NCI-H82 treated with DMSO at 0.1 percent for 48 hours (cell line): Measurements from ENCODE around the gene GAMT.
A peak's percentile ranks its signal among the peaks of the same experiment; 100 is the strongest.
"Not testable (repeated sequence)": the region's sequence is repeated elsewhere in the genome, so short reads cannot be mapped to it uniquely, and the experiment has no call there.

ENCODE experiments used
- DNase-seq: peaks from one replicate; lab custom pipeline; 2025; ENCODE audit not compliant: unreplicated experiment; lab: John Stamatoyannopoulos, UW

Gene GAMT

GRCh38 chr19:1401138-1401888 lies at the start of gene GAMT:
TSS of gene GAMT (minus strand) at chr19:1401542. CDS start at chr19:1401476, 66 bp downstream.
- DNase-seq, result no peak

GRCh38 chr19:1449467-1450442 lies 48.4 kb upstream of the GAMT start, which contains the start of gene APC2:
TSS of gene APC2 (plus strand) at chr19:1450121. CDS start at chr19:1453002, 2,881 bp downstream.
- peak; percentile 10 for DNase-seq

- DNase-seq, result no peak
These were observed 46.6 kb upstream of the GAMT start for GRCh38 chr19:1447944-1448343.

GRCh38 chr19:1447504-1447903 lies 46.2 kb upstream of the GAMT start:
- no peak for DNase-seq

GRCh38 chr19:1446713-1447481 lies 45.6 kb upstream of the GAMT start:
- no peak for DNase-seq

- no peak for DNase-seq
These were observed 44.8 kb upstream of the GAMT start for GRCh38 chr19:1445932-1446712.

GRCh38 chr19:1445185-1445931 lies 44.0 kb upstream of the GAMT start:
- DNase-seq, result no peak

GRCh38 chr19:1441677-1442438 lies 40.5 kb upstream of the GAMT start:
- no peak for DNase-seq

- no peak for DNase-seq
These were observed 39.7 kb upstream of the GAMT start for GRCh38 chr19:1441022-1441426.

GRCh38 chr19:1440418-1440801 lies 39.1 kb upstream of the GAMT start:
- no peak for DNase-seq

- not testable (repeated sequence) for DNase-seq
These were observed 38.4 kb upstream of the GAMT start for GRCh38 chr19:1439525-1440417.

- DNase-seq, result no peak
These were observed 37.6 kb upstream of the GAMT start for GRCh38 chr19:1438933-1439354.

- peak; percentile 52 for DNase-seq
These were observed 36.9 kb upstream of the GAMT start, which contains the start of gene RPS15 for GRCh38 chr19:1438035-1438932. TSS of gene RPS15 (plus strand) at chr19:1438396. CDS start at chr19:1438426, 30 bp downstream.

- no peak for DNase-seq
These were observed 36.3 kb upstream of the GAMT start for GRCh38 chr19:1437609-1438008.

- DNase-seq, result no peak
These were observed 34.1 kb upstream of the GAMT start for GRCh38 chr19:1435378-1435989.

- DNase-seq, result no peak
These were observed 33.3 kb upstream of the GAMT start for GRCh38 chr19:1434577-1435060.
